Stimulated activated CD4-positive, alpha-beta T cell treated with anti-CD3 and anti-CD28 coated beads, Interleukin-4, amount 100 ng/mL, for 4 hours (primary cell): ENCODE results near the gene GTF2A1.

Experiments used
- DNase-seq, 2 experiments: peaks; one replicate each; pipeline ENCODE4 v3.0.0-alpha.2; 2020

The GTF2A1 gene

DNA sequence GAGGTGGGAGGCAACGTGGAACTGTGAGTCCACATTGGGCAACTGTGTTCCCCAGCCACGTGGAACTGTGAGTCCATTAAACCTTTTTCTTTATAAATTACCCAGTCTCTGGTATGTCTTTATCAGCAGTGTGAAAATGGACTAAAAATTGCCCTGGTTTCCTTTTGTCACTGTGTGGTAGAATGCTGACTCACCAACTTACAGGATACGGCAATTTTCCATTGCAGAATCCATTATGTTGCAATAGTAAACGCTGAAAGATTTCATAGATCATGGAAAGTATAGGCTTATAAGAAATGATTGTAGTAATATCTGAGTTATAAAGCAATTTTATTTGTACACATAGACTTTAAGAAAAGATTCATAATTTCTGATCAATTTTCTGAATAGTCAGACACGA, 93.0 kb downstream of the GTF2A1 start:
- no peak for DNase-seq

- no peak for DNase-seq
These were observed 95.2 kb downstream of the GTF2A1 start for GRCh38 chr14:81125536-81125935.
